ENCODE measurements around the gene STXBP1. TPM values are rescaled to one million over a fixed set of nuclear protein-coding genes. Genes with fewer than 3 reads are reported as not detected.

Gene STXBP1
- total and polyA plus RNA-seq, 8 donors, result 14.3 to 46.4 (median 22.0) TPM

DNA sequence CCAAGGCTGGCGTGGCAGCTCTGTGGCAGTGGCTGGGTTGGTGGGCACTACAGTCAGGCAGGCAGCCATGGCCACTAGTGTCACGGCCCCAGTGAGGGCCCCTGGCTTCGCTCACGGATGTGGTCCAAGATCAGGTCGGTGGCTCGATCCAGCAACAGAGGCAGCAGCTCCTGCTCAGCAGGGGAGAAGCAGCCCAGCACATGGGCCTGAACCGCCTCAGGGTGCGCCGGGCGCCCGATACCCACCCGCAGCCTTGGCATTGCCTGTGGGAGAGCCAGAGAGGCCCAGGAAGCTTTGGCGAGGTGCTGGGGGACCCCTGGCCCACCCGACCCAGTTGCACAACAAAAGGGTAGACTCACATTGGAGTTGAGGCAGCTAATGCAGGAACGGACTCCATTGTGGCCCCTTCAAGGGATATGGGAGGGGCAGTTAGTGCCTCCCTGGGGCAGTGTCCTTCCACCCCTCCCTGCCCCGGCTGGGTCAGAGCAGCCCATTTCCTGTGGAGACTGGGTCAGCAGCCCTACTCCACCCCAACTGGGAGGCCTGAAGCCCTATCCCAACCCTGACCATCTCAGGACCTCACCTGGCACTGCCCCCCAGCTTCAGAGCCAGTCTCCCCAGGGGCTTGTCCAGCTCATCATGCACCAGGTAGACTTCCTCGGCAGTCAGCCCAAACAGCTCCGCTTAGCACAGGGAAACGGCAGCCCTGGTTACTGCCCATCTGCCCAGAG is 102.1 kb downstream of the STXBP1 start:
- WGBS, 2 donors, result 72 to 73% methylated on average over 19 of the region's 19 CpGs
- ATAC-seq (no peak), DNase-seq (peak in 1 of 6 donors; percentile 76), FAIRE-seq (no peak)
- Histone ChIP-seq H3K27ac (no peak overlapping the region), H3K27me3 (no peaks in the 10 kb centered on the region), H3K4me3 (peak overlapping the region in 3 of 4 donors; percentile 71 to 85 (median 74)), H3K36me3 (no peaks in the 10 kb centered on the region), H3K9me3 (no peaks in the 10 kb centered on the region), H3K4me1 (peaks cover 0 to 14% (median 9%) of the 10 kb centered on the region in 3 donors)
- TF ChIP-seq, protein P1, sequence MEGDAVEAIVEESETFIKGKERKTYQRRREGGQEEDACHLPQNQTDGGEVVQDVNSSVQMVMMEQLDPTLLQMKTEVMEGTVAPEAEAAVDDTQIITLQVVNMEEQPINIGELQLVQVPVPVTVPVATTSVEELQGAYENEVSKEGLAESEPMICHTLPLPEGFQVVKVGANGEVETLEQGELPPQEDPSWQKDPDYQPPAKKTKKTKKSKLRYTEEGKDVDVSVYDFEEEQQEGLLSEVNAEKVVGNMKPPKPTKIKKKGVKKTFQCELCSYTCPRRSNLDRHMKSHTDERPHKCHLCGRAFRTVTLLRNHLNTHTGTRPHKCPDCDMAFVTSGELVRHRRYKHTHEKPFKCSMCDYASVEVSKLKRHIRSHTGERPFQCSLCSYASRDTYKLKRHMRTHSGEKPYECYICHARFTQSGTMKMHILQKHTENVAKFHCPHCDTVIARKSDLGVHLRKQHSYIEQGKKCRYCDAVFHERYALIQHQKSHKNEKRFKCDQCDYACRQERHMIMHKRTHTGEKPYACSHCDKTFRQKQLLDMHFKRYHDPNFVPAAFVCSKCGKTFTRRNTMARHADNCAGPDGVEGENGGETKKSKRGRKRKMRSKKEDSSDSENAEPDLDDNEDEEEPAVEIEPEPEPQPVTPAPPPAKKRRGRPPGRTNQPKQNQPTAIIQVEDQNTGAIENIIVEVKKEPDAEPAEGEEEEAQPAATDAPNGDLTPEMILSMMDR (IDR thresholded peaks at IDR 0.05), result no peak
- intact Hi-C loops (cut with DNase I), result no loop called here

DNA sequence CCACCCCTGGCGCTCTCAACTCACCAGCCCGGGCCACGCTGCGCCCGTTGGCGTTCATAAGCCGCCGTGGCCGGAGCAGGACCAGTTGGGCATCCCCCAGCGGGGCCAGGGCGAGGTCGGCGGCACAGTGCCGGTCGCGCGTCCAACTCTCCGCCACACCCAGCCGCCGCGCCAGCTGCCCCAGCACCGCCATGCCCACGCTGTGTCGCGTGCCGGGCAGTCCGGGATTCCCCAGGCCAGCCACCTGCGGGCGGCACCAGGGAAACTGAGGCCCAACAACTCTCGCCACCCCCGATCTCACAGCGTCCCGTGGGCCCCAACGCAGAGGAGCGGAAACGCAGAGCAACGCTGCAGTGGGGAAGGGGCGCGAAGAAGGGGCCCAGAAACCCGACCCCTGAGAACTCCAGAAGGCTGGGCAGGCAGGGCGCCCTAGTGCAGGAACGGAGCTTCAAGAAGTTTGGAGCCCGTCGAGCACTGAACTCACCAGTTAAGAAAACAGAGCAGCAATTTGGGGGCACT is 102.9 kb downstream of the STXBP1 start:
- TF ChIP-seq, protein P1 (IDR thresholded peaks at IDR 0.05), result no peak
- Histone ChIP-seq H3K4me1 (peaks cover 0 to 14% (median 9%) of the 10 kb centered on the region in 3 donors), H3K27ac (peak overlapping the region; percentile 74 to 80 (median 76)), H3K9me3 (no peaks in the 10 kb centered on the region), H3K4me3 (peak overlapping the region; percentile 49 to 85 (median 72)), H3K36me3 (no peaks in the 10 kb centered on the region), H3K27me3 (no peaks in the 10 kb centered on the region)
- intact Hi-C loops (cut with DNase I), result no loop called here
- DNase-seq (peak in 3 of 6 donors; percentile 44 to 77 (median 76)), ATAC-seq (peak; percentile 50 to 59 (median 54)), FAIRE-seq (no peak)
- WGBS, 2 donors, result 0% methylated on average over 43 to 44 of the region's 44 CpGs

DNA sequence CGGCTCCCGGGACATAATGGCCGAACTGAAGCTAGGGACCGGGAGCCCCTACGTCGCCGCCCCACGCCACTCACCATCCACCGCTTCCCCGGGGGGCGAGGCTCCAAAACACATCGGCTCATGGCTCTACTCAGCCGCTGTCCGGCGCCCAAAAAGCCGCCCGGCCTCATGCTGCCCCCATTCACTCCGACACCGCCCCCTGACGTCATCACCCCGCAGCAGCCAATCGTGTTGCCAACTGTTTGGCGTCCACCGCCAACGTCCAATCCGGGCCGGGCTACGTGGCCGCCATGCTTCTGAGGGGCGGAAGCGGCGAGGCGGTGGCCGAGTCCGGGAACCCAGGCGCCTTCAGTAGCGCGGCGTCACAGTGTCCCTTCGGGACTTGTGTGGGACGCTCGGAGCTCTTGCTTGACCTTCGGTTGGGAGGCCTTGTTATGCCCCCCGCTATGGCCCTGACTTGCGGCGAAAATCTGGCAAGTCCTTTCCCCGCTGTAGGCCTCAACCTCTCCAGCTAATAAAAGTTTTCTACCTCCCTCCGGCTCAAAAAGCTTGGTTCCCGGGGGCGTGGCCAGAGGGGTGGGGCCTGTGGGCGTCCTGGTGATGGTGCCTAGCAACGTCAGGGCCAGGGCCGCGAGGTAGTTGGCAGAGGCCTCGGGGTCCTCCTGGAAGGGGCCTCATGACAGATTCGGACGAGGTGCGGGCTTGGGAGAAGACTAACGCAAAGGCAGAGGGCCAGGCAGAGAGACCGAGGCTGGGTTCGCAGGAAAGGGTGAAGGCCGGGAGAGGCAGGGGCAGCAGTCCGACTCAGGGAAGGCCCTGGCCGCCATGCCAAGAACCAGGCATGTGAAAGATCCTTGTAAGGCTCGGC is 103.6 kb downstream of the STXBP1 start, which contains the start of the genes PTRH1 and TTC16:
Gene PTRH1, minus strand, starts transcription at position 194 of the 868 bp plus-strand sequence. Its CDS starts 24 bp downstream, at position 170.
Gene TTC16, plus strand, starts transcription at position 610 of the 868 bp plus-strand sequence. Its CDS starts 67 bp downstream, at position 677.
- Histone ChIP-seq H3K9me3 (no peaks in the 10 kb centered on the region), H3K27me3 (no peaks in the 10 kb centered on the region), H3K36me3 (no peaks in the 10 kb centered on the region), H3K27ac (peak within 1 kb of the TSS; percentile 74 to 80 (median 76)), H3K4me1 (peaks cover 0 to 14% (median 9%) of the 10 kb centered on the region in 3 donors), H3K4me3 (peak within 1 kb of the TSS; percentile 49 to 85 (median 72))
- FAIRE-seq, result peak; percentile 82
- ATAC-seq, result peak; percentile 97 to 99 (median 98)
- intact Hi-C loops (cut with DNase I), result no loop called here
- peak; percentile 96 to 98 (median 98) for DNase-seq
- WGBS, 2 donors, result 4% methylated on average over 57 to 65 of the region's 65 CpGs
- TF ChIP-seq, protein P1 (IDR thresholded peaks at IDR 0.05), result no peak

DNA sequence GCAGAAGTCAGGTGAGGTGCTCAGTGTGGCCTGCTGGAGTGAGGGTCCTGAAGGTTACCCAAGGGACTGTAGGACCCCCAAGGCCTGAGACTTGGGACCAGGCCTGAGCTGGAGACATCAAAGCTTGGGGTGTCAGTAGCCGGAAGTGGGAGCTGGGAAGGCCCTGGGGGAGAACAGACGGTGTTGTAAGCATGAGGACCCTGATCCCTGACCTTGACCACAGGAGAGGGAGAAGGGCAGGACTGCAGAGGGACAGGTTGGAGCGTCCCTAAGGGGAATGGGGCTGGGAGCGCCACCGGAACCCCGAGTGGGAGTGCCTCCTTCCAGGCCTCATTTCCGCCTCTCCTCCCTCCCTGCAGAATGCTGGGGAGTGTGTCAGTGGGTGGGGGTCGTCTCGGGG is 104.3 kb downstream of the STXBP1 start:
- TF ChIP-seq, protein P1 (IDR thresholded peaks at IDR 0.05), result no peak
- H3K27ac ChIP-seq, result peak overlapping the region in 3 of 4 donors; percentile 74 to 80 (median 75)
- H3K4me1 ChIP-seq, result peaks cover 0 to 14% (median 9%) of the 10 kb centered on the region in 3 donors
- no peaks in the 10 kb centered on the region for H3K36me3 ChIP-seq
- no peaks in the 10 kb centered on the region for H3K9me3 ChIP-seq
- FAIRE-seq, result no peak
- intact Hi-C loops (cut with DNase I), result no loop called here
- no peaks in the 10 kb centered on the region for H3K27me3 ChIP-seq
- peak in 1 of 6 donors; percentile 47 for DNase-seq
- peak overlapping the region in 1 of 4 donors; percentile 74 for H3K4me3 ChIP-seq
- 68 to 73% methylated on average over 9 of the region's 9 CpGs for WGBS, 2 donors
- ATAC-seq, result no peak

Data from pancreas (tissue), 10 donors.